Activated T-helper 1 cell treated with Interleukin-2 at 50 U/mL for 16 hours (primary cell): ENCODE measurements around the gene SLC26A5.

Experiments used
- DNase-seq: peaks from one replicate; pipeline ENCODE4 v3.0.0-alpha.2; 2020; ENCODE audit warnings: low read depth

The SLC26A5 gene

GRCh38 chr7:103346396-103346795 lies 99.6 kb downstream of the SLC26A5 start:
- no peak for DNase-seq

- DNase-seq, result peak; percentile 71
Measured at GRCh38 chr7:103344453-103345149, 101.4 kb downstream of the SLC26A5 start, which contains the start of gene DNAJC2. TSS of gene DNAJC2 (minus strand) at chr7:103344767. CDS start at chr7:103344622, 145 bp downstream.

GRCh38 chr7:103343758-103344452 lies 102.1 kb downstream of the SLC26A5 start:
- DNase-seq, result peak; percentile 5

GRCh38 chr7:103343332-103343731 lies 102.7 kb downstream of the SLC26A5 start:
- no peak for DNase-seq

GRCh38 chr7:103341466-103341865 lies 104.5 kb downstream of the SLC26A5 start:
- no peak for DNase-seq

GRCh38 chr7:103338864-103339263 lies 107.1 kb downstream of the SLC26A5 start:
- no peak for DNase-seq

- no peak for DNase-seq
Measured at GRCh38 chr7:103336761-103337160, 109.2 kb downstream of the SLC26A5 start.

- no peak for DNase-seq
Measured at GRCh38 chr7:103325744-103326143, 120.3 kb downstream of the SLC26A5 start.
